ENCODE measurements around the gene HMMR. TPM values are rescaled to one million over a fixed set of nuclear protein-coding genes. Genes with fewer than 3 reads are reported as not detected.

Gene HMMR
- polyA plus RNA-seq, 1 donor (not counting 4 experiments of a cell fraction or from before 2014, with no cell fraction given), result 16.2 TPM

- Histone ChIP-seq H3K9me3 (ENCODE audit: control insufficient read depth, low read depth, low read length) (no peaks in the 10 kb centered on the region), H3K4me1 (ENCODE audit: control insufficient read depth, extremely low read depth, insufficient read depth, low read length) (peaks cover 5% of the 10 kb centered on the region), H3K9ac (ENCODE audit: control insufficient read depth, extremely low read depth, insufficient read depth, low read length) (peak within 1 kb of the TSS; percentile 93), H3K4me2 (ENCODE audit: control insufficient read depth, extremely low read depth, insufficient read depth, low read depth, low read length) (peak within 1 kb of the TSS; percentile 95), H3K9me1 (ENCODE audit: control insufficient read depth, extremely low read depth, insufficient read depth, low read length) (no peaks in the 10 kb centered on the region), H3K79me2 (ENCODE audit: control insufficient read depth, insufficient read depth, low read length) (peaks cover 41% of the 10 kb centered on the region), H4K20me1 (ENCODE audit: control insufficient read depth, extremely low read depth, insufficient read depth, low read length) (no peaks in the 10 kb centered on the region), H3K4me3 (ENCODE audit: control insufficient read depth in 2 of 3, extremely low read depth in 1 of 3, insufficient read depth in 2 of 3, low read depth in 1 of 3, low read length in 3 of 3) (peak within 1 kb of the TSS; percentile 70 to 94 (median 90)), H3K27me3 (ENCODE audit: control insufficient read depth, extremely low read depth, insufficient read depth, low read length) (no peaks in the 10 kb centered on the region), H2AFZ (ENCODE audit: control insufficient read depth, low read length) (peak within 1 kb of the TSS; percentile 94), H3K27ac (ENCODE audit: control insufficient read depth, insufficient read depth, low read length) (peak within 1 kb of the TSS; percentile 98), H3K36me3 (ENCODE audit: control insufficient read depth in 2 of 2, extremely low read depth in 1 of 2, insufficient read depth in 2 of 2, low read length in 2 of 2) (no peaks in the 10 kb centered on the region)
- dilution Hi-C loops (cut with MboI; ENCODE audit: extremely low pct_ligation_motif_present, low sequenced_read_pairs), result no loop called here
- FAIRE-seq, result peak; percentile 94
- peak; percentile 79 for DNase-seq (ENCODE audit: low read depth, low spot score)
- TF ChIP-seq CTCF (optimal IDR thresholded peaks at IDR 0.05 in 1 of 3, IDR thresholded peaks at IDR 0.05 in 1 of 3, conservative IDR thresholded peaks at IDR 0.05 in 1 of 3; ENCODE audit: extremely low read depth in 1 of 3, insufficient read depth in 2 of 3, low read length in 3 of 3), result peak in 2 of 3 experiments; percentile 30 to 44
- TF ChIP-seq EZH2 (IDR thresholded peaks at IDR 0.05; ENCODE audit: low read length), result no peak
These were observed 442 bp upstream of the HMMR start, which contains the start of gene NUDCD2 for GRCh38 chr5:163459819-163460561. TSS of gene NUDCD2 (minus strand) at chr5:163460102. CDS start at chr5:163460050, 52 bp downstream.

- H3K27me3 ChIP-seq (ENCODE audit: control insufficient read depth, extremely low read depth, insufficient read depth, low read length), result no peaks in the 10 kb centered on the region
- H3K36me3 ChIP-seq (ENCODE audit: control insufficient read depth in 2 of 2, extremely low read depth in 1 of 2, insufficient read depth in 2 of 2, low read length in 2 of 2), result no peaks in the 10 kb centered on the region
- FAIRE-seq (no peak), DNase-seq (ENCODE audit: low read depth, low spot score) (no peak)
- H3K27ac ChIP-seq (ENCODE audit: control insufficient read depth, insufficient read depth, low read length), result peak overlapping the region; percentile 95
- no peaks in the 10 kb centered on the region for H3K9me1 ChIP-seq (ENCODE audit: control insufficient read depth, extremely low read depth, insufficient read depth, low read length)
- peak overlapping the region; percentile 71 for H2AFZ ChIP-seq (ENCODE audit: control insufficient read depth, low read length)
- TF ChIP-seq CTCF (optimal IDR thresholded peaks at IDR 0.05 in 1 of 3, IDR thresholded peaks at IDR 0.05 in 1 of 3, conservative IDR thresholded peaks at IDR 0.05 in 1 of 3; ENCODE audit: extremely low read depth in 1 of 3, insufficient read depth in 2 of 3, low read length in 3 of 3), result no peak
- no peak for TF ChIP-seq EZH2 (IDR thresholded peaks at IDR 0.05; ENCODE audit: low read length)
- peak overlapping the region; percentile 91 for H3K9ac ChIP-seq (ENCODE audit: control insufficient read depth, extremely low read depth, insufficient read depth, low read length)
- dilution Hi-C loops (cut with MboI; ENCODE audit: extremely low pct_ligation_motif_present, low sequenced_read_pairs), result no loop called here
- H3K4me1 ChIP-seq (ENCODE audit: control insufficient read depth, extremely low read depth, insufficient read depth, low read length), result peaks cover 5% of the 10 kb centered on the region
- H4K20me1 ChIP-seq (ENCODE audit: control insufficient read depth, extremely low read depth, insufficient read depth, low read length), result no peaks in the 10 kb centered on the region
- H3K9me3 ChIP-seq (ENCODE audit: control insufficient read depth, low read depth, low read length), result no peaks in the 10 kb centered on the region
- H3K4me3 ChIP-seq (ENCODE audit: control insufficient read depth in 2 of 3, extremely low read depth in 1 of 3, insufficient read depth in 2 of 3, low read depth in 1 of 3, low read length in 3 of 3), result peak overlapping the region in 1 of 3 experiments; percentile 30
- peaks cover 29% of the 10 kb centered on the region for H3K79me2 ChIP-seq (ENCODE audit: control insufficient read depth, insufficient read depth, low read length)
- H3K4me2 ChIP-seq (ENCODE audit: control insufficient read depth, extremely low read depth, insufficient read depth, low read depth, low read length), result peak overlapping the region; percentile 95
These were observed 2.6 kb downstream of the HMMR start for GRCh38 chr5:163463063-163463435.
